Measurements from ENCODE around the gene DBF4B. TPM values are rescaled to one million over a fixed set of nuclear protein-coding genes. Genes with fewer than 3 reads are reported as not detected.

DBF4B gene
- total and polyA plus RNA-seq, 4 donors = 0.44 to 4.5 (median 1.0) TPM

DNA sequence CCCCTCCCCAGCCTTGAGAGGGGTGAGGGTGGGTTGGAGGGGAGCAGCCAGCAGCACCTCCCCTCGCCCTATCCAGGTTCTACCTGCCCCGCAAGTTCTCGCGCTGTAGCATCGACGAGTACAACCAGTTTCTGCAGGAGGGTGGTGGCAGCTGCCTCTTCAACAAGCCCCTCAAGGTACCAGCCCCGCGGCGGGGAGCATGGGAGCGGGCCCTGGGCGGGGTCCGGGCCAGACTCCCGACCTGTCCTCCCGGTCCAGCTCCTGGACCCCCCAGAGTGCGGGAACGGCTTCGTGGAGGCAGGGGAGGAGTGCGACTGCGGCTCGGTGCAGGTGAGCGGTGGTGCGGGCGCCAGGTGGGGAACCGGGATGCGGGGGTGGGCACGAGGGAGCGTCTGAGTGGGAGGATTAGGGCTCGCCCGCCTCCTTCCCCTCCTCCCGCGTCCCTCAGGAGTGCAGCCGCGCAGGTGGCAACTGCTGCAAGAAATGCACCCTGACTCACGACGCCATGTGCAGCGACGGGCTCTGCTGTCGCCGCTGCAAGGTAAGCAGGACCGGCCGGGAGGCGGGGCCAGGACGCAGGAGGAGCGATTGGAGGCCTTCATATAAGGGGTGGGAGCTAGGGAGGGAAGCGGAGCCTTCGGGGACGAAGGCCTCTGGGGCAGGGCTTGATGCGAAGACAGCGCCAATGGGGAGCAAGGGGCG lies 66.8 kb downstream of the DBF4B start (continued):
- TF ChIP-seq, protein P1, sequence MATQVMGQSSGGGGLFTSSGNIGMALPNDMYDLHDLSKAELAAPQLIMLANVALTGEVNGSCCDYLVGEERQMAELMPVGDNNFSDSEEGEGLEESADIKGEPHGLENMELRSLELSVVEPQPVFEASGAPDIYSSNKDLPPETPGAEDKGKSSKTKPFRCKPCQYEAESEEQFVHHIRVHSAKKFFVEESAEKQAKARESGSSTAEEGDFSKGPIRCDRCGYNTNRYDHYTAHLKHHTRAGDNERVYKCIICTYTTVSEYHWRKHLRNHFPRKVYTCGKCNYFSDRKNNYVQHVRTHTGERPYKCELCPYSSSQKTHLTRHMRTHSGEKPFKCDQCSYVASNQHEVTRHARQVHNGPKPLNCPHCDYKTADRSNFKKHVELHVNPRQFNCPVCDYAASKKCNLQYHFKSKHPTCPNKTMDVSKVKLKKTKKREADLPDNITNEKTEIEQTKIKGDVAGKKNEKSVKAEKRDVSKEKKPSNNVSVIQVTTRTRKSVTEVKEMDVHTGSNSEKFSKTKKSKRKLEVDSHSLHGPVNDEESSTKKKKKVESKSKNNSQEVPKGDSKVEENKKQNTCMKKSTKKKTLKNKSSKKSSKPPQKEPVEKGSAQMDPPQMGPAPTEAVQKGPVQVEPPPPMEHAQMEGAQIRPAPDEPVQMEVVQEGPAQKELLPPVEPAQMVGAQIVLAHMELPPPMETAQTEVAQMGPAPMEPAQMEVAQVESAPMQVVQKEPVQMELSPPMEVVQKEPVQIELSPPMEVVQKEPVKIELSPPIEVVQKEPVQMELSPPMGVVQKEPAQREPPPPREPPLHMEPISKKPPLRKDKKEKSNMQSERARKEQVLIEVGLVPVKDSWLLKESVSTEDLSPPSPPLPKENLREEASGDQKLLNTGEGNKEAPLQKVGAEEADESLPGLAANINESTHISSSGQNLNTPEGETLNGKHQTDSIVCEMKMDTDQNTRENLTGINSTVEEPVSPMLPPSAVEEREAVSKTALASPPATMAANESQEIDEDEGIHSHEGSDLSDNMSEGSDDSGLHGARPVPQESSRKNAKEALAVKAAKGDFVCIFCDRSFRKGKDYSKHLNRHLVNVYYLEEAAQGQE (IDR thresholded peaks at IDR 0.05) = no peak

DNA sequence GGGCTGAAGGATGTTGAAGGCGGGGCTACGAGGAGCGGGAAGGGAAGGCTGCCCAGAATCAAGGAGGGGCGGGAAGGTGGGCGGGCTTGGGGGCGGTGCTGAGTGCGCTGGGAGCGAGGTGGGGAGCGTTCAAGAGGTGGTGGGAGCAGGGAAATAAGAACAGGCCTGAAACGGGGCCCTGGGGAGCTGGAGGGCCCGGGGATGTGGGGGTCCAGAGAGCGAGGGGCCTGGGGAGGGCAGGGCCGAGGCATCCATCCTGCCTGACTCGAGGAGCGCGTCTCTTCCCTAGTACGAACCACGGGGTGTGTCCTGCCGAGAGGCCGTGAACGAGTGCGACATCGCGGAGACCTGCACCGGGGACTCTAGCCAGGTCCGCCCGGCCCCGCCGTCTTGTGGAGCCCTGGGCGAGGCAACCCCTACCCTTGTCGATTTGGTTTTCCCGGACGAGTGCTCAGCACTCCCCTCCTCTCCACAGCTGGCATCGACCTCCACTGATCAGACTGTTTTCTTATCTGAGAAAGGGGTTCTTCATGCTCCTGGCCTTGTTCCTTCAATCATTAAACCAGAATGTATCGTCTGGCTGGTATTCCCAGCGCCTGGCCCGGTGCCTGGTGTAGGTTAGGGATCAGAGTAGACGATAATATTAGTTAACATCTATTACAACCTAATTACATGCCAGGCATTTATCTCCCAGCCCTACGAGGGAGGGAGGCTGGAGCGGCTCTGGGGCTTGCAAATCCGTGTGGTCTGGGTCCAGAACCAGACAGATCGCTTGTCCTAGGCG lies 67.6 kb downstream of the DBF4B start:
- Histone ChIP-seq H3K27me3 (ENCODE audit: control insufficient read depth in 4 of 4, insufficient read depth in 4 of 4, low read length in 3 of 4) (peaks cover 0 to 5% (median 2%) of the 10 kb centered on the region in 4 donors), H3K9me3 (ENCODE audit: control insufficient read depth in 4 of 4, low read length in 3 of 4) (no peaks in the 10 kb centered on the region), H3K27ac (ENCODE audit: low read depth in 1 of 2, low read length in 2 of 2) (no peak overlapping the region), H3K9ac (ENCODE audit: low read depth in 1 of 2, low read length in 2 of 2) (no peak overlapping the region), H3K36me3 (ENCODE audit: control insufficient read depth in 4 of 4, insufficient read depth in 3 of 4, low read depth in 1 of 4, low read length in 3 of 4) (no peaks in the 10 kb centered on the region), H3K4me1 (ENCODE audit: control insufficient read depth in 4 of 4, insufficient read depth in 4 of 4, low read length in 3 of 4) (peaks cover 6 to 28% (median 17%) of the 10 kb centered on the region in 4 donors), H3K4me3 (ENCODE audit: low read depth in 1 of 3, low read length in 3 of 3) (peak overlapping the region; percentile 30 to 44 (median 34))
- 11% methylated on average over 43 of the region's 43 CpGs for WGBS
- TF ChIP-seq, protein P2, sequence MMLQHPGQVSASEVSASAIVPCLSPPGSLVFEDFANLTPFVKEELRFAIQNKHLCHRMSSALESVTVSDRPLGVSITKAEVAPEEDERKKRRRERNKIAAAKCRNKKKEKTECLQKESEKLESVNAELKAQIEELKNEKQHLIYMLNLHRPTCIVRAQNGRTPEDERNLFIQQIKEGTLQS (IDR thresholded peaks at IDR 0.05) = no peak
- no peak for TF ChIP-seq EGR1 (IDR thresholded peaks at IDR 0.05; ENCODE audit: low read depth in 2 of 2)
- TF ChIP-seq HNF4G (IDR thresholded peaks at IDR 0.05) = no peak
- TF ChIP-seq SP1 (IDR thresholded peaks at IDR 0.05) = peak; percentile 3
- TF ChIP-seq YY1 (IDR thresholded peaks at IDR 0.05) = peak; percentile 1
- DNase-seq (ENCODE audit: low spot score) = peak; percentile 98

DNA sequence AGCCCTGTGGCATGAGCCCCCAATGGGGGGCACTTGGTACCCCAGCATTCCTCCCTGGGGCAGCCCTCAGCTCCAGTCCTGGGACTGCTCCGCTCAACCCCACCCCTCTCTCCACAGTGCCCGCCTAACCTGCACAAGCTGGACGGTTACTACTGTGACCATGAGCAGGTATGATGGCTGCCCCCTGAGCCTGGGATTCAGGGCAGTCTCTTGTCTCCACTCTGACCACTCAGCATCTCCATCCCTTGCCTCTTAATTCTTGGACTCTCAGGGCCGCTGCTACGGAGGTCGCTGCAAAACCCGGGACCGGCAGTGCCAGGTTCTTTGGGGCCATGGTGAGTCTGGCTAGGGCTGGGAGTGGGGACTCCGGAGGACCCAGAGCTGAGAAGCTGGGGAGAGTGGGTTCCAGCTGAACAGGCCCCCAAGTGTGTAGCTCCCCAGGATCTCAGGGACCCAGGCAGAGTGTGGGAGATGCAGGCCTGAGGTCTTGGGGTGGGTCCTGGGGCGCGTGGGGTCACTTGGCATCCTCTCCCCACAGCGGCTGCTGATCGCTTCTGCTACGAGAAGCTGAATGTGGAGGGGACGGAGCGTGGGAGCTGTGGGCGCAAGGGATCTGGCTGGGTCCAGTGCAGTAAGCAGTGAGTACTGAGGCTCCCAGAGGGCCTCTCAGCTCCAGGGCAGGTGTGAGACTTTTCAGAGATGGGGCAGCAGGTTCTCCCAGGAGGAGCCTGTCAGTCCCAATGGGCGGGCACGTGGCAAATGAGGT lies 68.3 kb downstream of the DBF4B start:
- H3K9ac ChIP-seq (ENCODE audit: low read depth in 1 of 2, low read length in 2 of 2) = no peak overlapping the region
- DNase-seq (ENCODE audit: low spot score) = no peak
- peaks cover 6 to 28% (median 17%) of the 10 kb centered on the region in 4 donors for H3K4me1 ChIP-seq (ENCODE audit: control insufficient read depth in 4 of 4, insufficient read depth in 4 of 4, low read length in 3 of 4)
- peaks cover 0 to 5% (median 2%) of the 10 kb centered on the region in 4 donors for H3K27me3 ChIP-seq (ENCODE audit: control insufficient read depth in 4 of 4, insufficient read depth in 4 of 4, low read length in 3 of 4)
- H3K36me3 ChIP-seq (ENCODE audit: control insufficient read depth in 4 of 4, insufficient read depth in 3 of 4, low read depth in 1 of 4, low read length in 3 of 4) = no peaks in the 10 kb centered on the region
- H3K27ac ChIP-seq (ENCODE audit: low read depth in 1 of 2, low read length in 2 of 2) = no peak overlapping the region
- no peaks in the 10 kb centered on the region for H3K9me3 ChIP-seq (ENCODE audit: control insufficient read depth in 4 of 4, low read length in 3 of 4)
- 89% methylated on average over 19 of the region's 19 CpGs for WGBS
- no peak overlapping the region for H3K4me3 ChIP-seq (ENCODE audit: low read depth in 1 of 3, low read length in 3 of 3)
- TF ChIP-seq SP1 (IDR thresholded peaks at IDR 0.05) (no peak), HNF4G (IDR thresholded peaks at IDR 0.05) (no peak), RXRA (IDR thresholded peaks at IDR 0.05) (no peak), FOXA1 (IDR thresholded peaks at IDR 0.05) (no peak), TAF1 (conservative IDR thresholded peaks at IDR 0.05) (no peak), YY1 (IDR thresholded peaks at IDR 0.05) (no peak), JUND (IDR thresholded peaks at IDR 0.05) (no peak), NR2F2 (IDR thresholded peaks at IDR 0.05) (no peak), GABPA (IDR thresholded peaks at IDR 0.05 in 1 of 2, conservative IDR thresholded peaks at IDR 0.05 in 1 of 2) (no peak), HNF4A (conservative IDR thresholded peaks at IDR 0.05) (no peak), EGR1 (IDR thresholded peaks at IDR 0.05; ENCODE audit: low read depth in 2 of 2) (no peak)
- TF ChIP-seq, protein P1 (IDR thresholded peaks at IDR 0.05) = no peak
- TF ChIP-seq, protein P3, sequence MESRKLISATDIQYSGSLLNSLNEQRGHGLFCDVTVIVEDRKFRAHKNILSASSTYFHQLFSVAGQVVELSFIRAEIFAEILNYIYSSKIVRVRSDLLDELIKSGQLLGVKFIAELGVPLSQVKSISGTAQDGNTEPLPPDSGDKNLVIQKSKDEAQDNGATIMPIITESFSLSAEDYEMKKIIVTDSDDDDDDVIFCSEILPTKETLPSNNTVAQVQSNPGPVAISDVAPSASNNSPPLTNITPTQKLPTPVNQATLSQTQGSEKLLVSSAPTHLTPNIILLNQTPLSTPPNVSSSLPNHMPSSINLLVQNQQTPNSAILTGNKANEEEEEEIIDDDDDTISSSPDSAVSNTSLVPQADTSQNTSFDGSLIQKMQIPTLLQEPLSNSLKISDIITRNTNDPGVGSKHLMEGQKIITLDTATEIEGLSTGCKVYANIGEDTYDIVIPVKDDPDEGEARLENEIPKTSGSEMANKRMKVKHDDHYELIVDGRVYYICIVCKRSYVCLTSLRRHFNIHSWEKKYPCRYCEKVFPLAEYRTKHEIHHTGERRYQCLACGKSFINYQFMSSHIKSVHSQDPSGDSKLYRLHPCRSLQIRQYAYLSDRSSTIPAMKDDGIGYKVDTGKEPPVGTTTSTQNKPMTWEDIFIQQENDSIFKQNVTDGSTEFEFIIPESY (IDR thresholded peaks at IDR 0.05) = no peak
- TF ChIP-seq, protein P2 (IDR thresholded peaks at IDR 0.05) = no peak
- TF ChIP-seq, protein P4, sequence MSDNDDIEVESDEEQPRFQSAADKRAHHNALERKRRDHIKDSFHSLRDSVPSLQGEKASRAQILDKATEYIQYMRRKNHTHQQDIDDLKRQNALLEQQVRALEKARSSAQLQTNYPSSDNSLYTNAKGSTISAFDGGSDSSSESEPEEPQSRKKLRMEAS (IDR thresholded peaks at IDR 0.05) = no peak

All from liver (tissue), 9 donors.